ENCODE data around the gene FAM3C.

DNA sequence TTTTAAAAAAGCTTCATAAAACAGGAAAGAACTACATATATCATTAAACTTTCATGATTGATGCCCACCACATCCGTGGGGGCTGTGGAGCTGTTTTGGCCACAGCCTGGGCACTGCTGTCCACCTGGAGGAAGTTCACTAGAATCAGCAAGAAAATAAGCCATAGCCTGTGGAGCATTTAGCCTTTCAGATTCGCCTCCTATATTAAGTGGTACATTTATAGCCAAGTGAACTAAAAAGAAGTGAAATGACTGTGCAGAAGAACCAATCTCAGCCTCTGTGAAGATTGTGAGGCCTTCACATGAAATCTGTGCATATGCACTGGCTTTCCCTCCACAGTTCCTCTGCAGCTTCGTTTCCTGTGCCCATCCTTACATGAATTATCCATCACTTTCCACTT, 43.8 kb downstream of the FAM3C start:
- TF ChIP-seq POLR2A (IDR thresholded peaks at IDR 0.05; ENCODE audit: low read depth, low read length) (no peak), TAF1 (IDR thresholded peaks at IDR 0.05; ENCODE audit: low read depth, low read length) (no peak)

Measured in GM12891 (cell line).